ENCODE measurements around the gene GRPEL1.
"Not testable (repeated sequence)": the region's sequence is repeated elsewhere in the genome, so short reads cannot be mapped to it uniquely, and the experiment has no call there.

The GRPEL1 gene

DNA sequence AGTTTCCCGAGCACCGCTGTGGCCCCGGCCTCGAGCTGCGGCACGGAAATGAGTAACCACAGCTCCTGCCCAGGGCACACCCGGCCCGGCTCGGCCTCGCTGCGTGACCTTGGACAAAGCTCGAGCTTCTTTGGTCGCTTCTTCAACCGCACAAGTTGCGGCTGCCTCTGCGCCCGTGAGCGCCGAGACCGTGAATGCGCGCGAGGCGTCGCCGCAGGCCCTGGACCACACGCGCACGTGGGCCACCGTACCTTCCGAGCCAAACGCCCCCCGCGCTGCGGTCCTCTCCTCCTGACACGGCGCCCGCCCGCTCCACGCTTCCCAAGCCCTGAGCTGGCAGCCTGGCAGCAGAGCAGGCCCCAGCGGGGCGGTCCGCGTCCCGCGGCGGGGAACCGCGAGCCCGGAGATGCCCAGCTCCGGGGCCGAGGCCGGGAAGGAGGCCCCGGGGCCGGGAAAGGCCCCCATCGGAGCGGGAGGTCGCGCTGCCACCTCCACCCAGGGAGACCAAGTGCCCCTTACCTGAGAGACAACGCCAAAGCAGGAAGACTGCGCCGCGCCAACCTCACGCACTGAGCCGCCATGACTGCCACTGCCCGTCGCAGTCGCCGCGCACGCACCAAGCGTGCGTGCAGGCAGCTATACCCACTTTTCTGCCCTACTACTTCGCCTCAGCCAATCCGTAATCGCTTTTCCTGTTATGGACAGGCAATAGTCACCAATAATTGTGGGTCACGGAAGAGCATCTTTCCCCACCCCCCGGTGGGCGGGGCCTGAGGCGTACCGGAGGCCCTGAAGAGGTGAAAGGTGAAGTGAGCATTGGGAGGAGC, at the start of gene GRPEL1:
Gene GRPEL1, minus strand, starts transcription at position 613 of the 827 bp plus-strand sequence. Its CDS starts 32 bp downstream, at position 581.
- DNase-seq (ENCODE audit: low spot score): no peak

DNA sequence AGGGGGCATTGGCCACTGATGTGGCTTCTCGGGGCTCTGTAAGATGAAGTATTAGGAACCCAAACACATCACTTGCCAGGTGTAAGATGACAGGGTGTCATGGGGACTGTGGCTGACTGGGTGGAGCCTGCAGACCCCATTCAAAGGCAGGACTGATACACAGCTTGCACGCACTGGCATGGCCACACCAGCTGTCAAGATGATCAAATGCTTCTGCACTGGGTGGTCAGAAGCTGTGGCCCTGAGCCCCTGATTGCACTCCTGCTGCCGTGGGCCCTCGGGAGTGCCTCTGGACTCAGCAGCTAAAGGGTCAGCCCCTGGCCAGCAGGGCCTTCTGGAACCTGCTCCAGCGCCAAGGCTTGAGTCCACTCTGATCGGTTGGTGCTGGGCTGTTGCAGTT, 48.8 kb upstream of the GRPEL1 start:
- DNase-seq (ENCODE audit: low spot score): no peak

DNA sequence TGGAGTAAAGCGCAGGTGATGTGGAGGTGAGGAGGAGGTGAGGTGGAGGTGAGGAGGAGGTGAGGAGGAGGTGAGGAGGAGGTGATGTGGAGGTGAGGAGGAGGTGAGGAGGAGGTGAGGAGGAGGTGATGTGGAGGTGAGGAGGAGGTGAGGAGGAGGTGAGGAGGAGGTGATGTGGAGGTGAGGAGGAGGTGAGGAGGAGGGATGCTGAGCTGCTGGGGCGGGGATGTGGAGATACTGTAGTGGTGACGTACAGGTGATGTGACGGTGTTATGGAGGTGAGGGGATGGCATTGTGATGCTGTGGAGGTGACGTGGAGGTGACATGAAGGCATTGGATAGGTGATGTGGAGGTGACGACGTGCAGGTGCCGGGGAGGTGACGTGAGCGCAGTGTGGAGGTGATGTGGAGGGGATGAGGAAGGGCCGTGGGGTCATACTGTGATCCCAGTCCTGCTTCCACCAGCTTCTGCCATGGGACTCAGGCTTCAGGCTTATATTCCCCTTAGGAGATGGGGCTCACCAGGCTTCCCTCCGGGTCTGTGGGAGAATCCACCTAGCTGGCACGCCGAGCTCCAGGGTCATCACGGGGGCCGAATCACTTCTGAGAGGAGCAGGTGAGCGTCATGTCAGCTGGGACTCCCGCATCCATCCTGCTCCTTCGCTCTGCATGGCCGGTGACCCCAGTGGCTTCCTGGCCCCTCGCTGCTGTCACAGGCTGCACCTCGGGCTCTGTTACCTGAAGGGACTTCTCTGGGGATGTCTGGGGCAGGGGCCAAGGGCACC, 47.9 kb upstream of the GRPEL1 start:
- DNase-seq (ENCODE audit: low spot score): no peak

DNA sequence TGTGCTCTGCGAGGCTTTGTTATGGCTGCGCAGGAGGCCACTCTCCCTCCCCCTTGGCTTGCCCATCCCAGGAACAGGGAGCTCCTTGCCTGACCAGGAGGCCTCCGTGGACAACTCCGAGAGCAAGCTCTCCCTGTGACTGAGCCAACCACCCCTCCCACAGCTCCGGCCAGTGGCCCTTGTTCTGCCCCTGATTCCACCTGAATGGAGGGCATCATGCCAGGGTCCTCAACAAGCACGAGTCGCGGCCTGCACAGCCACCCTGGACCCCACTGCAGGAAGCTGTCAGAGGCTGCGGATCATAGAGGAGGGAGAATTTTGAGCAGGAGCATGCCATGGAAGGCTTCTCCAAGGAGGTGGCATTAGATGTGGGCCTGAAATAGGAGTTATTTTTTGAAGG, 44.8 kb upstream of the GRPEL1 start:
- no peak for DNase-seq (ENCODE audit: low spot score)

DNA sequence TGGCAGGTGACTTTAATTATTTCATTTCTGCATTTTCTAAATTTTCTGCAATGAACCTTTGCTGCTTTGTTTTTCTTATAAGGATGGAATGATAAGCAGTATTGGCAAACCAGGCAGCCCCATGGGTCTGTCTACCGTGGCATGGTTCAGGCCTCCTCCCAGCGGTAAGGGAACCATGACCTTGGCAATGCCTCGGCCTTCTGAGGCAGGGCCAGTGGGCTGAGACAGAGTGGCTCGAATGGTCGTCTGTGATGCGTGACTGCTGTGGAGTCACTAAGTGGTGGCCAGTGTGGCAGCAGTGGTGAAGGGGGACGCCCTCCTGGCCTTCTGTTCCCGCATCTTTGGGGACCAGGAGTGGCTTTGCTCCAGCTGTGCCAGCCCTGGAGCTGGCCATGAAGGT, 43.6 kb upstream of the GRPEL1 start:
- no peak for DNase-seq (ENCODE audit: low spot score)

DNA sequence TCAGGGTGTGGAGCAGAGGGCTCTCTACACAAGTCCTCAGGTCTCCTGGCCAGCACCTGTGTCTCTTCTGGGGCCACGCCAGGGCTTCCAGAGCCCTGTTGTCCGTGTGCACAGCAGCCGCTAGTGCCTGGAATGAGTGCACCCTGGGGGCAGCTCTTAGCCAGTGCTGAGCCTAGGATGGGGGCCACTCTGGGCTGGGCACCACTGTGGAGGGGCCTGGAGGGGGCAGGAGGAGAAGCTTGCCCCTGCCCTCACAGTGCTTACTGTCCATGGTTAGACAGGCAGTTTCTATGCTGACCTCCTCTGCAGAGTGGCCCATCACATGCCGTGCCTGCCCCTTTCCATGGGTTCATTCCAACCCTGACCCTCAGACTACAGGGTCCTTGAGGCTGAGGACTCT, 42.7 kb upstream of the GRPEL1 start:
- DNase-seq (ENCODE audit: low spot score): no peak

DNA sequence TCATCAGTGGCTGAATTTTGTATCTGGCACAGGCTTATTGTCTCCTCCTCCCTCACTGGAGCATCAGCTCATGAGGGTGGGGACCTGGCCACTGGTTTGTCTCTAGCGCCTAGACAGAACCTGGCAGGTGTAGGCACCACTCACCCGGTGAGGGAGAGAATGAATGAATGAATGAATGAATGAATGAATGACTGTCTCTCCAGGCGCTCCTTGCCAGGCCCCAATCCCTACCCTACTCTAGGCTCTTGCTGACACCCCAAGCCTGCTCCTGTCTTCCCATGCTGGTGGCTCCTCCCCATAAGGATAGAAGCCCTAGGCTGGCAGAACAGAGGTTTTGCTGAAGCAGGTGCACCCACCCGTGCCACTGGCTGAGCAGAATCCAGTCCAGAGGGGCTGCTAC, 41.3 kb upstream of the GRPEL1 start:
- DNase-seq (ENCODE audit: low spot score): no peak

DNA sequence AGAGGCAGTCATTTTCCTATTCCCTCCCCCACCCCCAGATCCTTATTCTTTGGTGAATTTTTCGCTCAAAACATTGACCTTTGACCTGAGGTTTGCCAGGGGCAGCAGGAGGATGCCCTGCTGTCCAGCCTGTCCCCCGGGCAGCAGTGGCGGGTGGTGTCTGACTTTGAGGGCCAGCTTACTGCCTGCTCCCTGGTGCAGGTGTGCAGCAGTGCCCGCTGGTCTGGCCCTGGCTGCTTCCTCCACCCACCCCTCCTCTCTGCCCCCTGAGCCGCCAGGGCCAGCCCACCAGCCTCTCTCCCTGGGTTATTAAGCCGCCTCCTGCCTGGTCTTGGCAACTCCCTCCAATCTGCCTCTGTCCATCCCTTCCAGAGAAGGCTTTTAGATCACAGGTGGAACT, 40.8 kb upstream of the GRPEL1 start:
- DNase-seq (ENCODE audit: low spot score): no peak

DNA sequence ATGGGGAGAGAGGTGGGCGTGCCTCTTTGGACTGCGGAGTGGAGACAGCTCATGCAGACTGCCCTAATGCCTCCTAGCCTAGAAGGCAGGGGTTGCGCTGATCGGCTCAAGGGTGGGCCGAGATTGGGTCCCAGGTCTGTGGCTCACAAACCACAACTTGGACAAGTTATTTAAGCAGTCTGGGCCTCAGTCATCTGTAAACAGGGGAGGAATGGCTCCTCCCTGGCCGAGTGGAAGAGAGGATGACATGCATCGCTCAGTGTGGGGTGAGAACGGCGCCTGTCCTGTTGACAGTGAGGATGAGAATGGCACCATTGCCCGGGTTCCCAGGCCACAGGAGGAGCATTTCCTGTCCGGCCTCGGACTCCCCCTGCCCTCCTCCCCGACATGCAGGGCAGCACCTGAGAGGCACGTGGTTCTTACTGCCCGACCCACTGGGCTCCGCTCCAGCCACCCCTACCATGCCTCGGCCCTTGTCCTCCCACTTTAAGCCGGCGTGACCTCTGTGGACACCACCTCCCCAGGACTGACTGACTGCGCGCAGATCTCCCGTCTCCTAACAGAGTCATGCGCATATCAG, 40.3 kb upstream of the GRPEL1 start:
- no peak for DNase-seq (ENCODE audit: low spot score)

DNA sequence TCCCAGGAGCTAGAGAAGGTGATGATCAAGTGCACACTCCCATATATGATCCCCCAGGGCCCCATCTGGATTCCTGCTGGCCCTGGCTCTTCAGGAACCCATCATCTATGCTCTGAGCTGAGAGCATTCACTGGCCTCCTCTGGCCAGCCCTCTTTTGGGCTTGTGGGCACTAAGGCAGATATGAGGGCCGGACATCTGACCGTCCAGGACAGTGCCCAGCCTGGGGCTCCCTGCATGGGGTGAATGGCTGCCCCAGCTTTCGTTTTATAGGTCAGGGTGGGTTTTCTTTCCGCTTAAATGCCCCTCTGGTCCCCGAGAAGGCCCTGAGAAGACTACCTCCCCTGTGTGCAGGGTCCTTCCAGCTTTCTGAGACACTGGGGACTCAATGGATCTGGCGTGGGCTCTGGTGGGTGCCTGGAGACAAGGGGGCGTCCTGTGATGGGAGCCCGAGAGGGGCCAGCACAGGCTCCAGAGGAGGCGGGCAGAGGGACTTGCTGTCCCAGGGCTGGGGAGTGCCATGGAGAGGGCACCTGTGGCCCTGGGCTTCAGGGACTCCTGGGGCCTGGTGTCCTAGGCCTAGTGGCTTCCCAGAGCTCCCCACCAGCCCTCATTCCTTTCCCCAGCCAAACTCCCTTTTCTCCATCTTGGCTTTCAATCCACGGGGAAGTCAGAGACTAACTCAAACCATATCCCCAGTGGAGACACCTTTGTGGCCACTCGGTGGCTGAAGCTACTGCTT, 39.5 kb upstream of the GRPEL1 start:
- DNase-seq (ENCODE audit: low spot score): no peak

DNA sequence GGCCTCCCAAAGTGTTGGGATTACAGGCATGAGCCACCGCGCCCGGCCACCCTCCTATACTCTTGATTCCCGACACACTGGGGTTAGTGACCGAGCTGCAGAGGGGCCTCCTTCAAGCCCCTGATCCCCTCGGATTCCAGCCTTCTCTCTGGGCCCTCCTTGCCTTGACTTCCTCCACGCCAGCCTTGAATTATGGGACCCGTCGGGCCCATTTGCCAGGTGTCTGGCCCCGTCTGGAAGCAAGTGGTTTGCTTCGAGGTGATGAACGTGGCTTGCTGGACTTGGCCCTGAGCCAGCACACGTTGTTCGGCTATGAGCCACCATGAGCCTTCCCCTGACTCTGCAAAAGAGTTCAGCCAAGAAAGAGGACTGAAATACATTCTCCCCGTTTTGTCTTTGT, 37.4 kb upstream of the GRPEL1 start:
- DNase-seq (ENCODE audit: low spot score): peak; percentile 63

DNA sequence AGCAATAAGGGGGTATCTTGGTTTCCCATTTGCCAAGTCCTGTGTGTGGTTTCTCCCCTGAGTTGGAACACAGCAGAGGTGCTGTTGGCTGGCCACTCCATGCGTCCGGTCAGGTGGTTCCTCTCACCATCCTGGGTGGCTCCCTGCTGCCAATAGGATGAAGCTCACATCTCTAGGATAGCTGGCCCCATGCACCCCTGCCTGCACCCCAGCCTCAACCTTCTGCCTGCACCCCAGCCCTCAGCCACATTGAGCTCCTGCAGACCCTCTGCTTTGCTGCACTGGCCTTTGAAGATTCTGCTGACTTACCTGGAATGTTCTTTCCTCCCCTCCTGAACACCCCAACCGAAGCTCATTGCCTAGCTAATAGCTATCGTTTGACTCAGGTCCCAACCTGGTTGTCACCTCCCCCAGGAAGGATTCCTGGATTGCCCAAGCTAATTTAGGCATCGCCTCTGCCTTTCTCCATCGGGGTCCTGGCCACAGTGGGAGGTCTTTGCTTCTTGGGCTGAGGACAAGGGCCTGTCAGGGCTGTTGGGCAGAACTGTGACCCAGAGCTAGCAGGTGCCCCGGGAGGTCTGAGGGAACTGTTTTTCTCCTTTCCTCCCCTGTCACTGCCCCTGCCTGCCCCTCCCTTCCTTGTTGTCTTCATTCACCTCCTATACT, 36.6 kb upstream of the GRPEL1 start:
- peak; percentile 63 for DNase-seq (ENCODE audit: low spot score)

DNA sequence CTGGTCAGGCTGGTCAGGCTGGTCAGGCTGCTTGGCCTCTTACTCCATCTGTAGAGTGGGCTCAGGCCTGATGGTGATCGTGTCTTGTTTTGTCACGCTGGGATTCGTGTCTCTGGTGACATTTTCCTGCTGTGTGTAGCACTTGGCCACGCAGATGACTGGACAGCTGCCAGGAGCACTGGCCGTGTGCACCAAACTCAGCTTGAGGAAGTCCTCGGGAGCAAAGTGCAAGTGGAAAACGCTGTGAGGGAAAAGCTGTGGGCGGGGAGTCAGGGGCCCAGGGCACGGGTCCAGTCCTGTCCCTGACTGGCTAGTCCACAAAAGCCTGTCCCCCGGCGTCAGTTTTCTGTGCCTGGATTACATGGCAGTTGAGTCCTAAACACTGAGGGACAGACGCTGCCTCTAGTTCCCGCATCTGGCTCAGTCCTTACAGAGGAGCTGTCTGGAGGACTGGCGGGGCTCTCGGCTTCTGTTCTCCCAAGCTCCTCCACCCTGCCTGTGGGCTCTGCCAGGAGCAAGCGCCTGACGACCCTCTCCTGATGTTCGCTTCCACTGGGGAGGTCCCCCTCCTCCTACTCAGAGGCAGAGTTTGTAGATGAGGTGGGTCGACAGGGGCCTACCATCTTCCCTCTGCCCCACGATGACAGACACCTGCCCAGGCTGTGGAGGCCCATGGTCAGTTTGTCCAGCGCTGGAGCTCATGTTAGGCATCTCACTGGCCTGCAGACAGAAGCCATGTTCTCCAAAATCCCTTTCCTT, 35.9 kb upstream of the GRPEL1 start:
- DNase-seq (ENCODE audit: low spot score): peak; percentile 73

DNA sequence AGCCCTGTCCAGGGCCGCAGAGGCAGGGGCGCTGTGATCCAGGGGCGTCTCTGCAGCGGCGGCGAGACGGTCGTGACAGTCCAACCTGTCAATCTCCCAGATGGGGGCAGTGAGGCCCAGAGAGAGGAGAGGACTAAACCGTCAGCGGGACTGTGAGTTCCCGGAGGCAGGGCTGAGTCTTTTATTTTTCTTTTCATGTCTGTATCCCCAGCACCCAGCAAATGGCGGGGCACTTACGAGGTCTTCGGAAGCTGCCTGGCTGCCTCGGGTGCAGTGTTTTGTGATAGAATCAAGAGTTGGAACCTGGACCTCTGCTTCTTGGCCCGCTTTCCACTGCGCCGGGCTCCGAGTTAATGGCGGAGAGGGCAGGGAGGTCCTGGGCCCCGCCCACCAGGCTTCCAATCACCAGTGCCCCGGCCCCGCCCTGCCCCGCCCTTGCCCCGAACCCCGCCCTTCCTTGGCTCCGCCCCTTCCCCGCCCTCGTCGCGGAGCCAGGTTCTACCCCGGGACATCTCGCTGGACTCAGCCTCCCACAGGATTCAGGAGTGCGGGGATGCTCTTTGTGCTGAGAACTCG, 35.3 kb upstream of the GRPEL1 start:
- peak; percentile 82 for DNase-seq (ENCODE audit: low spot score)

DNA sequence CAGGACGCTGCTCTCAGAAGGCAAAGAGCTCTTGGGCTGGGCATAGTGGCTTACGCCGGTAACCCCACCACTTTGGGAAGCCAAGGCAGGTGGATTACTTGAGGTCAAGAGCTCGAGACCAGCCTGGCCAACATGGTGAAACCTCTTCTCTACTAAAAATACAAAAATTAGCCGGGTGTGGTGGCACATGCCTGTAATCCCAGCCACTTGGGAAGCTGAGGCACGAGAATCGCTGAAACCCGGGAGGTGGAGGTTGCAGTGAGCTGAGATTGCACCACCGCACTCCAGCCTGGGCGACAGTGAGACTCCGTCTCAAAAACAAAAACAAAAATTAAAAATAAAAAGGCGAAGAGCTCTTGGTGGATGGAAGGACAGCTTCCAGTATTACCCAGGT, 34.6 kb upstream of the GRPEL1 start:
- DNase-seq (ENCODE audit: low spot score): not testable (repeated sequence)

DNA sequence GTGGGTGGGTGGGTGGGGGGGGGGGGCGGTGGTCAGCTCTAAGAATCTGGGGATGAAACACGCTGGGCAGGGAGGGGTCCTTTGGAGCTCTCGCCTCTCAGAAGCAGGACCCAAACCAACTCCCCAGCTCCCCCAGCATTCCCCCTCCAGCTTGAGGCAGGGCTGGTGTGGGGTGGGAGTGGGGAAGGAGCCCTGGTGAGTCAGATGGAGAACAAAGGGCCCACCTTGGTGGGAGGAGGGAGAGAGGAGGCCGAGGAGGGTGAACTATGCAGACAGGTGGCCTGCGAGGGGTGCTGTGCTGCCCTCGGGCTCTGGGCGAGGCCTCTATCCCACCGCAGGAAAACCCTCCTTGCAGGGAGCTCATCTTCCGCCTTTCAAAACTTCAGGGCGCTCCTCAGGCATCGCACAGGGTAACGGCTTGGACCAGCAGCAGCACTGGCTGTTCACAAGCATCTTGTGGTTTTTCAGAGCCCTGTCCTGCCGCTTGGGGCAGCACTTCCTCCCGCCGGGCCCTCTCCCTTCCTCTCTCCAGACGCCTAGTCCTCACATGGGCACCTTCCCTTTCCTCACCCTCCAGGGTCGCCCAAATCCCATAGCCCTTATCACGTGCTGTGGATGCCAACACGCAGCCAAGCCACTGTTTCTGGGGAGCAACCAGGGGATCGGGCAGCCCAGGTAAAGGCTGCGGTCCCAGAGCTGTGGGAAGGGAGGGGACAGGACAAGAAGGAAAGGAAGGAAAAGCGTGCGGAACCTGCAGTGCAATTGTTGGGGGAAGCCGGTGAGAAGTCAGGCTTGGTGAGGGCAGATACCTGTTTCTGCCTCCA, 34.0 kb upstream of the GRPEL1 start:
- no peak for DNase-seq (ENCODE audit: low spot score)

DNA sequence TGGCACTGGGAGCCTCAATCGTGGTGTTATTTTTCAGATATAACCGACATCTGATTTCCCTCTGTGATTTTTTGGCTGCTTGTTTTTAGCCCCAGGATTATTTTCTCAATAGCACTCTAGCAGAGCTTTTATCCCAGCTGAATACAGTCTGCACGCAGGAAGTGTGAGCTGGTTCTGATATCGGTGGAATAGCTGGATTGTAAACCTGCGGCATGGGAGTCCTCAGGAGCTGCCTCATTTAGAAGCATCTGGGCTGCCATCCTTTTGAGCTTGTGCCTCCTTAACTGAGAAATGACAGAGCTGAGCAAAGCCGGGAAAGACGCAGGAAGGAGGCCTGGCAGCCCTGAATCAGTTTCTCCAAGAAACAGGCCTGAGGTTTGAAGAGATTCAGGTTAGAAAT, 28.4 kb upstream of the GRPEL1 start:
- DNase-seq (ENCODE audit: low spot score): no peak

DNA sequence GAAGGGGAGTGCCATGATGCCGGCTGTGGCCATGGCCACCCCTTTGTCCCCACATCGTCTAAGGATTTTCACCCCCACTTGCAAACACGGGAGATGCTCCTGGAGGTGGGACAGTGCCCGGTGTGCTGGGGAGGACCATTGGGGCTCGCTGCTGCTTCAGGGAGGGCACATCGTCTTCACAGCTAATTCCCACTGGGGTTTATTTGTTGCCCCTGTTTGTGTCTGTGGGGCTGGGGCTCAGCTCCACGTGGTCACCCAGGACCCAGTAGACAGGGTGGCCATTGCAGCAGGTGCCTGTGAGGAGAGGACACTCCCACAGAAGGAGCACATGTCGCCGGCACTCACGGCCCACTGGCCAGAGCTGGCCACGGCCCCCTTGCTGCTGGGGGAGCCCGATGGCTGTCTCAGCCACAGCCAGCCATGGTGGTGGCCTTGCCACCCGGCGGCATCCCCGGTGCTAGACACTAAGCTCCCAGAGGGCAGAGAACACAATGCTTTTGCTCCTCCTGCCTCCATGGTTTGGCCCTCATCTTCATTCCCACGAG, 27.8 kb upstream of the GRPEL1 start:
- DNase-seq (ENCODE audit: low spot score): no peak

DNA sequence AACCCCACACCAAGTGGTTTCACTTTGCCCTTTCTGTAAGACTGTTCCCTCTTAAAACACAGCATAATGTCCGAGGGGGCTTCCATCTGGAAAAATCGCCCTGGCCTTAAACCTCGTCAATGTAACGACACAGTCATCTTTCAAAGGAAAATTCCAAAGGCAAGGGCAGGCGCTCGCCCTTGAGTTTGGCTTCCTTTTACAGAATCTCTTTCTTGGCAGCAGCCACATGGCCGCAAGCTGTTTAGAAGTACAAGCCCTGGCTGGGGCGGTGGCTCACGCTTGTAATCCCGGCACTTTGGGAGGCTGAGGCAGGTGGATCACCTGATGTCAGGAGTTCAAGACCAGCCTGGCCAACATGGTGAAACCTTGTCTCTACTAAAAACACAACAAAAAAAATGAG, 27.1 kb upstream of the GRPEL1 start:
- no peak for DNase-seq (ENCODE audit: low spot score)
